HK-2 (cell line): ENCODE results near the gene UBXN4.
A peak's percentile ranks its signal among the peaks of the same experiment; 100 is the strongest.
"Not testable (repeated sequence)": the region's sequence is repeated elsewhere in the genome, so short reads cannot be mapped to it uniquely, and the experiment has no call there.

Experiments used
- DNase-seq: peaks from one replicate; pipeline ENCODE4 v3.0.0-alpha.2; 2018; ENCODE audit not compliant: unreplicated experiment

UBXN4 gene, protein sequence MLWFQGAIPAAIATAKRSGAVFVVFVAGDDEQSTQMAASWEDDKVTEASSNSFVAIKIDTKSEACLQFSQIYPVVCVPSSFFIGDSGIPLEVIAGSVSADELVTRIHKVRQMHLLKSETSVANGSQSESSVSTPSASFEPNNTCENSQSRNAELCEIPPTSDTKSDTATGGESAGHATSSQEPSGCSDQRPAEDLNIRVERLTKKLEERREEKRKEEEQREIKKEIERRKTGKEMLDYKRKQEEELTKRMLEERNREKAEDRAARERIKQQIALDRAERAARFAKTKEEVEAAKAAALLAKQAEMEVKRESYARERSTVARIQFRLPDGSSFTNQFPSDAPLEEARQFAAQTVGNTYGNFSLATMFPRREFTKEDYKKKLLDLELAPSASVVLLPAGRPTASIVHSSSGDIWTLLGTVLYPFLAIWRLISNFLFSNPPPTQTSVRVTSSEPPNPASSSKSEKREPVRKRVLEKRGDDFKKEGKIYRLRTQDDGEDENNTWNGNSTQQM

DNA sequence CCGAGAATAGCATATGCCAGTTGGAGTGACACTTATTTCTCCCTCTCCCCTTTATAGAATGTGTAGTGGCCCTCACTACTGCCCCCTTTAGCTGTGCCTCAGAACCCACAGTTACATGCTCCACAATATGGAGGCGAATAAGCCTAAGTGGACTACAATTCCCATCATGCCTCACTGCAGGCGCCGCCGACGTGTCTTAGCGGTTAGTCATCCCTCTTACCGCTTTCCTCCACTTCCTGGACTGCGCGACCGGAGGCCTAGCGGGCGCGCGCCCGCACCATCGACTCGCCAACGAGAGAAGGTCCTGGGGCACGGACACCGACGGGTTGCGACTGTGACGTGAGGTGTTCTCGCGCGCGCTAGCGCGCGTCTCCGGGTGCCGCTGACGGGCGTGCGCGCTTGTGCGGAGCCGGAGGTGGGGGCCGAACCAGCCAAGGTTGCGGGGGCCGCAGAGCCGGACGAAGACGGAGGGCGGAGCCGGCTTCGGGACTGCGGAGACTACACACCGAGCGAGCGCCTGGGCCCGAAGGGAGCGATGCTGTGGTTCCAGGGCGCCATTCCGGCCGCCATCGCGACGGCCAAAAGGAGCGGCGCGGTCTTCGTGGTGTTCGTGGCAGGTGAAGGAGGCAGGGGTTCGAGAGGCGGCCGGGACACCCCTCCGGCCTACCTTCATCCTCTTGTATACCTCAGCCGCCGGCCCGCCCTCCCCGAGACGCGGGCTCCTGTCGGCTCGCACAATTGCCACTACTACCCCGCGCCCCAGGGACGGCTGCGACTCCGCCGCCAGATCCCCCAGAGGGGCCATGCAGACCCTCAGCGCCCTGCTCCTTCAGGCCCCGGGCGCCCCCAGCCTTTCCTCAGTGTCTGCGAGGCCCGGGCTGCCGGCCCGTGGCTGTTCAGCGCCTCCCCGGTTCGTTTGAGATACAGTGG, at the start of gene UBXN4:
TSS of gene UBXN4 (plus strand) at position 461 of the 930 bp plus-strand sequence. CDS start at position 536, 75 bp downstream.
- DNase-seq, result peak; percentile 99

DNA sequence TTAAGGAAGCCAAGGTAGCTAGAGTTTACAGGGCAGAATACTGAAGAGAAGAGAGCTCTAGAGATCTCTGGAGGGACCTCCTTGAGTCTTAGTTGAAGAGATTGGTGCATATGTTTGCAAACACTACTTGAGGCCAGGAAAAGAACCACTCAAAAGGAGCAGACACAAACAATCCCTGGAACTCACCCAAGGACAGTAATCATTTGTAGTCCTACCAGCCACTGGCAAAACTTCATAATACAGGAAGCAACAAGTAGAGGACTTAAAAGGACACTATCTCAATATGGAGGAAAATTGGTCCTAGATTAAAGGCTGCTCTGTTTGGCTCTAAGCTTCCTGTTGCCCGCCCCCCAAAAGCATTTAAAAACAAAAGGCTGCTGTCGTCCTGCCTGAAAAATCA, 46.9 kb upstream of the UBXN4 start:
- no peak for DNase-seq

DNA sequence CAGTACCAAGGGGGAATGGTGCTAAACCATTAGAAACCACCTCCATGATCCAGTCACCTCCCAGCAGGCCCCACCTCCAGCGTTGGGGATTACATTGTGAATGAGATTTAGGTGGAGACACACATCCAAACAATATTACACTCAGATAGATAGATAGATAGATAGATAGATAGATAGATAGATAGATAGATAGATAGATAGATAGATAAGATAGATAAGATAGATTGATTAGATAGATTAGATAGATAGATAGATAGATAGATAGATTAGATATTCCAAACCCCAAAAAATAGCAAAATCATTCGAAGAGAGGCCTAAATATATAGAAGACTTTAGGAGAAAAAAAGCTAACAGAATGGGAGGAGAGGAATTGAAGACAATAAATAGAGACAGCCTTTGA, 42.8 kb upstream of the UBXN4 start:
- no peak for DNase-seq

DNA sequence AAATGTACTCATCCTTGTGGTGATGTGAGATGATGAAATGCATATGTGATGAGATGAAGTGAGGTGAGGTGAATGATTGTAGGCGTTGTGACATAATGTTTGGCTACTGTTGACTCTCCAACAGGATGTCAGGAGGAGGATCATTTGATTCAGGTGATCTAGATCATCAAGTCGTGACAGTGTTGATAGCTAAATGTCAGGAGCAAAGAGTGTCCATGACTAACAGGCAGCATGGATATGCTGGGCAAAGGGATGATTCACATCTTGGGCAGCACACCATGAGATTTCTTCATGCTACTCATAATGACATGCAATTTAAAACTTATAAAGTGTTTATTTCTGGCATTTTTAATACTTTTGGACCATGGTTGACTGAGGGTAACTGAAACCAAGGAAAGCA, 40.2 kb upstream of the UBXN4 start:
- no peak for DNase-seq

DNA sequence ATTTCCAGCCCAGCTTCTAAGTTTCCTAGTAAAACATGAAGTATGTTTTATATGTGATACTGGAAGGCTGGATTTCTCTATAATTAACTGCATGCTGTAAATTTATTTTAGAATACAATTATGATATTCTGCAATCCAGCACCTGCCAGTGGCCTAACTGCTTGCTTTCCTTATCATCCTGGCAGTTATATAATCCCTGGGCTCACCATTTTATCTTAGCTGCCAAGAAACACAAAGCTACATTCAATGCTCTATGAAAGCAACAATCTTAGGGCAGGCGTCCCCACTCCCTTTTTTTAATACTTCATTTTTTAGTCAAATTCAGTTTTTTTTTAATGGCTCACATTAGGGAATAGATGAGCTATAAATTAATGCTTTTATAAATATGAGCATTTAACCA, 38.4 kb upstream of the UBXN4 start:
- DNase-seq, result no peak

DNA sequence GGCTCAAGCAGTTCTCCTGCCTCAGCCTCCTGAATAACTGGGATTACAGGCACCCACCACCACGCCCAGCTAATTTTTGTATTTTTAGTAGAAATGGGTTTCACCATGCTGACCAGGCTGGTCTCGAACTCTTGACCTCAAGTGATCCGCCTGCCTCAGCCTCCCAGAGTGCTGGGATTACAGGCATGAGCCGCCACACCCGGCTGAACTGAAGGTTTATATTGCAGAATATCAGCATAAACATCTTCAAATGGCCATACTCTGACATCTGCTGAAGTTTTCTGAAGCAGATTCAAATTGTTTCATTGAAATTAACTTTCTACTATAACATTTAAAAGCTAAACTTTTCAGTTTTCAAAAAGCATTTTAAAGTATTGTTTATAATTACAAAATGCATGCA, 37.6 kb upstream of the UBXN4 start:
- DNase-seq, result not testable (repeated sequence)

DNA sequence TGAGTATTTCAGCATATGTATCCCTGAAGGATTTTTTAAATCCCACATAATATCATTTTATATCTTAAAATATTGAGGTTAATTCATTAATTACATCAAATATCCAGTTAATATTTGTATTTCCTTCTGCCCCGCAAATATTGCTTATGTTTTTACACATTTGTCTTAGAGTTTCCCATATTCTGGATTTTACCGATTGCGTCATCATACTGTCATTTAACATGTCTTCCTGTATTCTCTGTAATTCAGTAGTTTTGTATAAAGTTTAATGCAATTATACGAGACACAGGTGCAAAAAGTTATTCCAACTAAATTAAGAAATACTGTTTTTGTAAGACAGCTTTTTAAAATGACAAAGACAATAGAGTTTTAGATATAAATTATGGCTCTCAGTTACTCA, 33.5 kb upstream of the UBXN4 start:
- no peak for DNase-seq

DNA sequence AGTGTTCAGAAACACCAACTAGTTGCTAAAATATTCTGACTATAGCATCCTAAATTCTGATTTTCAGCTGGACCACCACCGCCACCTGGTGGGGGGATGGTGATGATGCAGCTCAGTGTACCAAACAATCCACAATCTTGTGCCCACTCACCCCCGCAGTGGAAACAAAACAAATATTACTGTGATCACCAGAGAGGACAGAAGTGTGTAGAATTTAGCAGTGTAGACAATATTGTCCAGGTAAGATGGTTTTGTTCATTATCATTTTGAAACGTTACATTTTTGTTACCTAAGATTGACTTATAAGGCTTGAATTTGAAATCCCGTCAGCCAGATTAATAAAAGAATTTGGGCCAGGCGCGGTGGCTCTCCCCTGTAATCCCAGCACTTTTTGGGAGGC, 31.7 kb upstream of the UBXN4 start:
- peak; percentile 64 for DNase-seq

DNA sequence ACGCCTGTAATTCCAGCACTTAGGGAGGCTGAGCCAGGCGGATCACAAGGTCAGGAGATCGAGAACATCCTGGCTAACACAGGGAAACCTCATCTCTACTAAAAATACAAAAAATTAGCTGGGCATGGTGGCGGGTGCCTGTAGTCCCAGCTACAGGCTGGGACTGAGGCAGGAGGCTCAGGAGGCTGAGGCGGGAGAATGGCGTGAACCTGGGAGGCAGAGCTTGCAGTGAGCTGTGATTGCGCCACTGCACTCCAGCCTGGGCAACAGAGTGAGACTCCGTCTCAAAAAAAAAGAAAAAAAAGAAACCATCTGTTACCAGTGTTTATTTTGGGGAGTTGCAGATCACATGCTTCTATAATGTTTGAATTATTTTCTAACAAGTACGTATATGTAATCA, 26.6 kb upstream of the UBXN4 start:
- not testable (repeated sequence) for DNase-seq

DNA sequence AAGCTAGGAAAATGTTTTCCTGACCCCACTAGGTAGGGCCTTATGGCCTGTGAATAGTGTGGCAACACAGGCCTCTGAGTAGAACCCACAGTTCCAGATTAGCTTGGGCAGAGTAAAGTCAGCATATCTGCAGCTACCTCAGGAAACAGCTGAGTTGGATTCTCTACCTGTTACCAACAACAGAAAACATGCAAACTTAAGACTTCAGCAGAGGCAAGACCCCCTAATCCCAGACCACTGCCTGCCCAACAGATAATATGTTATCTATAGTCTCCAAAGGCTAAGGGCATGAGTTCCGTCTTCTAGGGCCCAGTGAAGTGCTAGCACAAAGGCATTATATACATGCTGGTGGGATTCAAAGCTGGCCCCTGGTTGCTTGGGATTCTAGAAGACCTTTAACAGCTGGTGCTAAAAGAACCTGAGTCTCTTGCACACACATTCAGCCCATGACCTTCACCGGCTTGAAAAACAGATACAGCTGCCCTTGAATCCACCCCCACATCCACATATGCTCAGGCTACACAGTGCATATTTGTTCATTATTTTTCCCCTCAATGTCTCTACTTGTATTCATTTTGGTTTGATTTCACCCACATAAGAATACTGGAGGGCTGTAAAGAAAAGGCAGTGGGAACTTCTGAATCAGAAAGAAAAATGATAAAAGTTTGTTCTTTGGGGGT, 13.5 kb upstream of the UBXN4 start:
- DNase-seq, result no peak

DNA sequence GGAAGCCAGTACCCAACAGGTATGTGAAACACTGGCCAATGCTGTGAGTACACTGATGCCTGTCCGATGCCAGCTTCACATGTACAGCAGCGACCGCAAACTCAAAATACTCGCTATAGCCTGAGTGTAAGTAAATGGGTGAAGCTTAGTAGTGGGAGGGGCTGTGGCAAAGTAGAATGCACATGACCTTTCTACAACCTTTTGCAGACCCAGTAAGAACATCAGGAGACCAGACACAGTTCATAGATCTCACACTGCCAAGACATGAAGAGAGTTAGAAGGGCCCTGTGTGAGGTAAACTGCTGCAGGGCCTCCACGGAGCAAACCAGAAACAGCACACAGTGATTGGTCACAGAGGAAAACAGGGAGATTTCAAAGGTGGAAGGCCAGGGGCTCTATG, 9.1 kb upstream of the UBXN4 start:
- DNase-seq, result no peak

DNA sequence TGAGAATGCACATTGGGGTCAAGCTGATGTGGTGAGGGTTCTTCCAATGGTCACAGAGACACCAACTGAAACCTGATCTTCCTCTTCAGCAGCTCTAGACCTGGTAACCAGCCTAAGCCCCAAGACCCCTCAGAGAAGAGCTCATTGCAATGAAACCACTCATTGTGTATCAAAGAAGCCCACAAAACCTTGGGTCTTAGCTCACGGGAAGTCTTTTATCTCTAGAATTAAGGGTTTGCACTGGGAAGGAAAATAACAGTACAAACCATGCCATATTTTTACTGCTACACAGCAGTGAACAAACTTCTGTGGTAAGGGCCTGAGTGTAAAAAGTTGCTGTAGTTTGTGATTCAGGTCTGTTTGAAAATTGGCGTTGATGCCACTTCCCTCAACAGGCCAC, 8.6 kb upstream of the UBXN4 start:
- DNase-seq, result no peak

DNA sequence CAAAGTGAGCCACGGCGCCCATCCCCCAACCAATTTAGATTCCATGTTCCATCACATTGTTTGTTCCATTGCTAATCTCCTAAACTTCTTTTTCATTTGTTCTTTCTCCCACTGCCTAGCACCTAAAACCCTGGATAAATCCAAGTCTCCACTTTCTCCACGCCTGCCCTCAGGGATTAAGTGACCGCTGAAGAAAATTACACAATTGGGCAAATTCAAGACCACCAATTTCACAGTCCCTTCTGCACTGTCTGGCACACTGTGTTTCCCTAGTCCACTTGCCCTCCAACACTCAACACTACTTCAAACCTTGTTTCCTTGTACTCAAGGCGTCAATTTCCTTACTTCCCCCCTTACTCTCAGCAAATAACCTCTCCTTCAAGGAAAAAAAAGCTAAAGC, 5.1 kb upstream of the UBXN4 start:
- DNase-seq, result no peak

DNA sequence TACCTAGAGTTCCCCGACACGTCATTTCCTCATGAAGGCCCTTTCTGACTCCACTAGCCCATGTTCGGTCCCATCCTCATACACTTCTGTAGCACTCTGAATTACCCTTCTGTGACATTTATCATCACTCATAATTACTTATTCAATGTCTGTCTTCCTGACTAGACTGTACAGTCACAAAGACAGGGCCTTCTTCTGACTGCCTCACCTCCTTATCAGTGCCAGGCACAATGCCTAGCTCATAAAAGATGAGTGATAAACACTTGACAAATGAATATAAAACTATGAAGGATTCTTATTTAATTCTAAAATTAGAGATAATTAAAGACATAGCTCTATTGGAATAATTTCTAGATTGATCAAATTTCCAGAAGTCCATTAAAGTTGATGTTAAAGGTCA, 1.4 kb upstream of the UBXN4 start:
- no peak for DNase-seq

DNA sequence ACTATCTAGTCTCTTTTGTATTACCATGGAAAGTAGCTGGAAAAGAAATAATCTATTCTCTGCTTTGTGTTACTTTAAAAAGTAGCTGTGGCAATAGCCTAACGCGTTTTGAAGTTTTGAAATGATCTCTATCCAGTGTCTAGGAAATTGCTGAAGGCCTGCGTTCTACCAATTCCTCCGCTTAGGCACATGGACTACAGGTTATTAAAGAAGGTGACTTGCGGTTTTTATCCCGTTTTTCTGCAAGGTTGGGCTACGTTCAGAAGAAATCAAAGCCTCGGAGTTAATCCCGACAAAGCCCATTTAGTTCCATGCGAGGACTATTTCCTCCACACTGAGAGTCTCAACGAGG, 636 bp upstream of the UBXN4 start:
- DNase-seq, result no peak

DNA sequence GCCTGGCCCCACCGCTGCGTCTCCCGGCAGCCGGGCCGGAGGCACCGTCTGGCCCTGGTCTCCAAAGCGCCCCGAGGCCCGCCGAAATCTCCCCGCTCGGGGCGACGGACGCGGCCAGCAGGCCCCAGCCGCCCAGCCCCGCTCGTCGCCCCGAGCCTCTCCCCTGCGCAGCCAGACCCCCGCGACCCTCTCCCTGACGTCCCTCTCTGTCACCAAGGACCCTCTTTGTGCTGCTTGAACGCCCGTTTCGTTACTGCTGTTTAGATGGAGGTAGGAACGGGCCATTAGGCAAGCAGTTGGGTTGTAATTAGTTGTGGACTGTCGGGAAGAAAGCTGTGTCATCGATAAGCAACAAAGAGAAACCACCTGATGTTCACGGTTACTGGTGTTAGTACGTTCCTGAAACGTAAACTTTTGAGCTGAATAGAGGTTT, 686 bp downstream of the UBXN4 start:
- DNase-seq, result peak; percentile 56

DNA sequence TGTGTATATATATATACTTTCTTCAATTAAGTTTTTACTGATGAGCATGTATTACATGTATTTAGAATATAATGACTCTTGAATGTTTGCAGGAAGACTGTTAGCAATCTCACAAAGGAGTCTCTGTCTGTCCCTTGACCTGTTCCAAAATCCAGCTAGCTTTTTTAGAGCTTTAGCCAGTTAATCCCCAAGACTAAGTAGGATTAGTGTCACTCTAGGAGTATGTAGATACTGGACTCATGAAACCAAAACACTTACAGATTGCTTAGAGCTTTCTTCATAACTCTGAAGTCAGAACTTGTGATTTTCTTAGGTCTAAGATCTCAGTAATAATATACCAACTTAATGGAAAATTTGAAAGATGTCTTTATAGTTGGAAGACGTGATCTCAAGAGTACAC, 2.2 kb downstream of the UBXN4 start:
- no peak for DNase-seq

DNA sequence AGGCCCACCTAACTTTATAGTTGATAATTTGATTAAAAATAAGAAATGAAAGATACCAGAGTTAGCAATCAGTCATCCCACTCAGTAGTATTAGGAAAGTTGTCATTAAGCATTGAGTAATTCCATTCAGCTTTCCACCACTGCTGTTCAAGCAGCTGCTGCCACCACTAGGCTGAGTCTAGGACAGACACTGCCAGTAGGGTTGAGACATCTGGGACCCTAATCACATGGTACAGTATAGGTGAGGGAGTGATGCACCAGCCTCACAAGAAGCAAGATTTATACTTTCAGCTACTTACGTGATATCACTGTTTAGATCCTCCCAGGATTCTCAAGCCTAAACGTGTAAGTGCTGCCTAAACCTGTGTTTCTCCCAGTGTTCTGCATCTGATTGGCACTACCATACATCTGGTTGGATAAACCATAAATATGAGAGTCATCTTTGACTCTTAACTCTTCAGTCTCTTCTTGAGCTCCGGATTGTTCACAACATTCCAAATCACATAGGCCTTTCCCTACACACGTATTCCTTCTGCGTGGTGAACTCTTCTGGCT, 3.2 kb downstream of the UBXN4 start:
- DNase-seq, result no peak

DNA sequence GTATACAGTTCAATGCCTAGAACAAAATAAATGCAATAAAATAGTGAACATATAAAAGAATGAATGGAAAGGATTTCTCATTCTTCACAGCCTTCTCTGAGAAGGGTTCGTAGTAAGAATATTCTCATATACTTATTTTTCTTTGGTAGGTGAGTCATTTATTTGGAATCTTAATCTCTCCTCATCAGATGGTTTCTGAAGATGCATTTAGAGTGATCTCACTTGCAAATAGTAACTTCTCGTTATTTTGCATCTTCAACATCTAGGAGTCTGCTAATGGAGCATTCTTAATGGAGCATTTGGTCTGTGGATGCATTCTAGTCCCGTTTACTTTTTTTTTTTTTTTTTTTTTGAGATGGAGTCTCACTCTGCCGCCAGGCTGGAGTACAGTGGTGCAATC, 3.9 kb downstream of the UBXN4 start:
- no peak for DNase-seq

DNA sequence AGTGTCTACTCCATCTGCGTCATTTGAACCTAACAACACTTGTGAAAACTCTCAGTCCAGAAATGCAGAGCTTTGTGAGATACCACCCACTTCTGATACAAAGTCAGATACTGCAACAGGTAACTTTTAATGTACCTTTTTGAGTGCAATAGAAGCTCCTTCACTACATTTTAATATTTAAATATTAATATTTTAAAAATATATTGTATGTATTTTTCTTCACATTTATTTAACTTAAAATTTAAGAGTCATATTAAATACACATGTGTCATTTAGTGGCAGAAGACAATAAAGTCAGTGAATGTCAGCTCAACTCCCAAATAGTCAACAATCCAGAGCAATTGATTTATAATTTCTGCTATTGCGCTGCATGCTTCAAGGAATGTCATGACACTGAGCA, 13.9 kb downstream of the UBXN4 start:
- no peak for DNase-seq

DNA sequence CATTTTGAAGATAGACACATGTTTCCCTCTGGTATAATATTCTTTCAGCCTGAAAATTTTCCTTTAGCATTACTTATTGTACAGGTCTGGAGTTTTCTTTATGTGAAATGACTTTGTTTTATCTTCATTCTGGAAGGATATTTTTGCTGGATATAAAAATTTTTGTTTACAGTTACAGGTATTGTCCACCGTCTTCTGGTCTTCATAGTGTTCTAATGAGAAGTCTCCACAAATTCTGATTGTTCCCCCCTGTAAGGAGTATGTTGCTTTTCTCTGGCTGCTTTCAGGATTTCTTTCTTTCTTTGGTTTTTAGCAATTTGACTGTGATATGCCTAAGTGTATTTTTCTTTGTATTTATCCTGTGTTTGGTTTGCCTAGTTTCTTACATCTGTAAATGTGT, 15.0 kb downstream of the UBXN4 start:
- DNase-seq, result no peak

DNA sequence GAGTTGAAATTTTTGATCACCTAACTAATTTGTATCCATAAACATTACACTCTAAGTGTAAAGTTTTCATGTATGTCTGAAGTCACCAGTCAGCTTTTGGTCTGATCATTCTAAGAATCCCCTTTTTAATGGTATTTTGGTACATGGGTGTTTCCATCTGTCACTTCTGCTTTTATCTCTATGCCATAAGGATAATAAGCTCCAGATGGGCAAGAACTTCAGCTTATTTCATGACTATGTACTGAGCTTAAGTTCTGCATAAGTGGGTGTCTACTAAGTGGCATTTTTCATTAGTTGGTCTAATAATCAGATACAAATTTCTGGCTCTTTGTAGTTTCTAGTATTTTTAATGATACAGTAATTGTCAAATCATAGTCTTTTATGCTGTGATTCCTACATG, 20.4 kb downstream of the UBXN4 start:
- DNase-seq, result no peak
